PFSK-1 (cell line): Measurements from ENCODE around the gene OR2AP1.

ENCODE experiments used
- FOXP2 ChIP-seq: optimal IDR thresholded peaks from 2 replicates; pipeline ENCODE3; 2011; ENCODE audit warnings: borderline replicate concordance, control low read depth, inconsistent platforms; ENCODE audit not compliant: insufficient read depth; ENCODE audit errors: extremely low read length, extremely low read depth
- POLR2AphosphoS5 ChIP-seq: IDR thresholded peaks from 2 replicates; pipeline ENCODE4 v1.6.1; 2012; ENCODE audit warnings: low read depth, mild to moderate bottlenecking, control low read depth, low read length, moderate library complexity
- SIN3A ChIP-seq: IDR thresholded peaks from 2 replicates; pipeline ENCODE4 v1.6.1; 2012; ENCODE audit warnings: mild to moderate bottlenecking, low read length, moderate library complexity, borderline replicate concordance; ENCODE audit not compliant: insufficient read depth
- TAF1 ChIP-seq: IDR thresholded peaks from 2 replicates; pipeline ENCODE4 v1.6.1; 2012; ENCODE audit warnings: low read length, control low read depth, borderline replicate concordance; ENCODE audit not compliant: insufficient read depth
- TF ChIP-seq, protein P1 (sequence below), 2 experiments: IDR thresholded peaks; 2 replicates each; pipeline versions ENCODE4 v1.6.1 to v1.8.0; 2011 to 2012; ENCODE audit warnings: low read depth in 2 of 2, low read length in 2 of 2, control low read depth in 1 of 2, inconsistent platforms in 1 of 2, mild to moderate bottlenecking in 1 of 2, moderate library complexity in 1 of 2; ENCODE audit not compliant: insufficient read depth in 1 of 2

OR2AP1 gene

DNA sequence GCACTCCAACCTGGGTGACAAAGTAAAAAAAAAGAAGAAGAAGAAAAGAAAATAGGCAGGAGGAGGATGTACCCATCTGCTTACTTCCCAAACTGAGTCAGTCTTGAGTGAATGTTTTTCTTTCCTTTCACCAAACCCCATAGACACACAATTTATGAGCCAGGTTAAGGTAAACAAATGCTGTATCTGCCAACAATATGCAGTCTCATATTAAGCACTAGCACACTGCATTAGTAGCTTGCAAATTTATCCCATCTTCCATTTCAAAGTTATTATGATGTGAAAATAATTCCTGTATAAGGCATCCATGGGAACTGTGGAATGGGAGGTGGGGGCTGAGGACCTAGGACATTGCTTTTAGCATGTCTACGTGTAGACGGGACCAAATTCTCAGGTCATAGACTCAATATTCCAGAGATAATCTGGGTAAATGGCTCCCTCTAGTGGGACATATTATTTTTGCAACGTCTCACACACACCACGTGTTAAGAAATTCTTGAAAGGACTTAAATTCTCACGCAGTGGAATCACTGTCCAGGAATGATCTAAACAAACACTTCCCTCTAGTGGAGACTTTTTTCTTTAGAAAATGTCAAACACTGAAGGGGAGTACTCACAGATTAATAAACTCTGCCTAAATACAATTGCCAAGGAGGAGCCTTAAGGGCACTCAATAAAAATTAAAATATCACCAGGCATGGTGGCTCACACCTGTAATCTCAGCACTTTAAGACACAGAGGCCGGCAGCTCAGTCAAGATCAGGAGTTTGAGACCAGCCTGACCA, 47.3 kb downstream of the OR2AP1 start:
- no peak for TF ChIP-seq POLR2AphosphoS5
- TF ChIP-seq, protein P1, sequence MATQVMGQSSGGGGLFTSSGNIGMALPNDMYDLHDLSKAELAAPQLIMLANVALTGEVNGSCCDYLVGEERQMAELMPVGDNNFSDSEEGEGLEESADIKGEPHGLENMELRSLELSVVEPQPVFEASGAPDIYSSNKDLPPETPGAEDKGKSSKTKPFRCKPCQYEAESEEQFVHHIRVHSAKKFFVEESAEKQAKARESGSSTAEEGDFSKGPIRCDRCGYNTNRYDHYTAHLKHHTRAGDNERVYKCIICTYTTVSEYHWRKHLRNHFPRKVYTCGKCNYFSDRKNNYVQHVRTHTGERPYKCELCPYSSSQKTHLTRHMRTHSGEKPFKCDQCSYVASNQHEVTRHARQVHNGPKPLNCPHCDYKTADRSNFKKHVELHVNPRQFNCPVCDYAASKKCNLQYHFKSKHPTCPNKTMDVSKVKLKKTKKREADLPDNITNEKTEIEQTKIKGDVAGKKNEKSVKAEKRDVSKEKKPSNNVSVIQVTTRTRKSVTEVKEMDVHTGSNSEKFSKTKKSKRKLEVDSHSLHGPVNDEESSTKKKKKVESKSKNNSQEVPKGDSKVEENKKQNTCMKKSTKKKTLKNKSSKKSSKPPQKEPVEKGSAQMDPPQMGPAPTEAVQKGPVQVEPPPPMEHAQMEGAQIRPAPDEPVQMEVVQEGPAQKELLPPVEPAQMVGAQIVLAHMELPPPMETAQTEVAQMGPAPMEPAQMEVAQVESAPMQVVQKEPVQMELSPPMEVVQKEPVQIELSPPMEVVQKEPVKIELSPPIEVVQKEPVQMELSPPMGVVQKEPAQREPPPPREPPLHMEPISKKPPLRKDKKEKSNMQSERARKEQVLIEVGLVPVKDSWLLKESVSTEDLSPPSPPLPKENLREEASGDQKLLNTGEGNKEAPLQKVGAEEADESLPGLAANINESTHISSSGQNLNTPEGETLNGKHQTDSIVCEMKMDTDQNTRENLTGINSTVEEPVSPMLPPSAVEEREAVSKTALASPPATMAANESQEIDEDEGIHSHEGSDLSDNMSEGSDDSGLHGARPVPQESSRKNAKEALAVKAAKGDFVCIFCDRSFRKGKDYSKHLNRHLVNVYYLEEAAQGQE (IDR thresholded peaks at IDR 0.05; ENCODE audit: insufficient read depth in 1 of 2, low read depth in 2 of 2, low read length in 2 of 2) = no peak
- TF ChIP-seq TAF1 = no peak
- TF ChIP-seq FOXP2 = no peak
- no peak for TF ChIP-seq SIN3A

DNA sequence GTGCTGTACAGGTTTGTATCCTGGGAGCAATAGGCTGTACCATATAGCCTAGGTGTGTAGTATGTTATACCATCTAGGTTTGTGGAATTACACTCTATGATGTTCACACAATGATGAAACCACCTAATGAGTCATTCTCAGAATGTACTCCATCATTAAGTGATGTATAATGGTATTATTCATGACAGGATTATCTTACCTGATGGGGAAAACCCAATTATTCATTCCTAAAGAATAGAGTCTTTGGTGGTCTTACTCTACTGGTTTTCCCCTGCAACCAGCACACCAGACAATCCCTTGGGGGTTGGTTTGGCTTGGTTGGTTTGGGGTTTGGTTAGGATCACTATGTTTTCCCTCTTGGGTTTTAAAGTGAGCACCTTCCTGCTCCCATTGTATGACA, 51.8 kb downstream of the OR2AP1 start:
- no peak for TF ChIP-seq FOXP2
- no peak for TF ChIP-seq POLR2AphosphoS5
- TF ChIP-seq TAF1 = no peak
- TF ChIP-seq, protein P1 (IDR thresholded peaks at IDR 0.05; ENCODE audit: insufficient read depth in 1 of 2, low read depth in 2 of 2, low read length in 2 of 2) = no peak
- no peak for TF ChIP-seq SIN3A
